HEK293 (cell line): ENCODE results near the gene FSTL4.
A peak's percentile ranks its signal among the peaks of the same experiment; 100 is the strongest.

ENCODE experiments used
- CTCF ChIA-PET: fragments of 350-600 bp; formaldehyde crosslinking; extraction: SDS; loops from one replicate; lab custom pipeline; 2021; ENCODE audit warnings: antibody characterized with exemption; lab: Yijun Ruan, JAX
- POLR2A ChIA-PET: fragments of 300-600 bp; formaldehyde crosslinking; extraction: SDS; loops from one replicate; lab custom pipeline; 2020; ENCODE audit warnings: antibody characterized with exemption, inconsistent platforms; lab: Yijun Ruan, JAX
- H3K27ac ChIP-seq: fragments of 200-500 bp; sonication (Bioruptor generic); 2 replicates; pipeline ENCODE4 v1.5.1; 2014; ENCODE audit warnings: low read depth, low read length, control low read depth, inconsistent platforms; ENCODE audit errors: extremely low read depth
- H3K36me3 ChIP-seq, 2 experiments: fragments of 200-500 bp in 1 of 2; sonication (Bioruptor generic) in 1 of 2; 1 replicate in 1 of 2; 2 replicates in 1 of 2; pipeline ENCODE4 v1.5.1; 2014 to 2017; ENCODE audit warnings: inconsistent platforms in 2 of 2, low read length in 2 of 2; ENCODE audit not compliant: control insufficient read depth in 2 of 2, insufficient read depth in 1 of 2
- H3K4me1 ChIP-seq: fragments of 200-500 bp; sonication (Bioruptor generic); 2 replicates; pipeline ENCODE4 v1.5.1; 2014; ENCODE audit warnings: mild to moderate bottlenecking, low read length, inconsistent platforms; ENCODE audit not compliant: control insufficient read depth, insufficient read depth
- H3K4me3 ChIP-seq: 2 replicates; pipeline ENCODE4 v1.5.1; 2011; ENCODE audit warnings: low read depth, mild to moderate bottlenecking, control low read depth, low read length, moderate library complexity
- H3K9me3 ChIP-seq: fragments of 200-500 bp; sonication (Bioruptor generic); 2 replicates; pipeline ENCODE4 v1.5.1; 2014; ENCODE audit warnings: low read depth, low read length, inconsistent platforms; ENCODE audit not compliant: control insufficient read depth, insufficient read depth
- CTCF ChIP-seq: fragments of 450-650 bp; formaldehyde crosslinking; IDR thresholded peaks from 2 replicates; pipeline ENCODE4 v1.5.1; 2016; ENCODE audit warnings: missing biosample characterization, missing genetic modification characterization
- YY1 ChIP-seq: fragments of 450-650 bp; formaldehyde crosslinking; IDR thresholded peaks from 2 replicates; pipeline ENCODE4 v1.5.1; 2018; ENCODE audit warnings: missing biosample characterization, missing genetic modification characterization
- ZBTB17 ChIP-seq: fragments of 450-650 bp; formaldehyde crosslinking; IDR thresholded peaks from 2 replicates; pipeline ENCODE4 v1.5.1; 2016; ENCODE audit warnings: missing biosample characterization, missing genetic modification characterization
- ZBTB44 ChIP-seq: fragments of 450-650 bp; IDR thresholded peaks from 2 replicates; pipeline ENCODE4 v1.5.1; 2018; ENCODE audit warnings: missing biosample characterization, mild to moderate bottlenecking, missing genetic modification characterization
- ZNF10 ChIP-seq: fragments of 450-650 bp; formaldehyde crosslinking; IDR thresholded peaks from 2 replicates; pipeline ENCODE4 v1.5.1; 2017; ENCODE audit warnings: missing biosample characterization, missing genetic modification characterization
- ZNF2 ChIP-seq: fragments of 450-650 bp; formaldehyde crosslinking; IDR thresholded peaks from 2 replicates; pipeline ENCODE4 v1.5.1; 2016; ENCODE audit warnings: missing biosample characterization, missing genetic modification characterization
- ZNF266 ChIP-seq: fragments of 450-650 bp; formaldehyde crosslinking; IDR thresholded peaks from 2 replicates; pipeline ENCODE4 v1.5.1; 2016; ENCODE audit warnings: missing biosample characterization, missing genetic modification characterization, low read depth
- ZNF398 ChIP-seq: fragments of 450-650 bp; formaldehyde crosslinking; IDR thresholded peaks from 2 replicates; pipeline ENCODE4 v1.5.1; 2017; ENCODE audit warnings: missing biosample characterization, missing genetic modification characterization
- ZNF48 ChIP-seq: fragments of 450-650 bp; formaldehyde crosslinking; IDR thresholded peaks from 2 replicates; pipeline ENCODE4 v1.5.1; 2016; ENCODE audit warnings: missing biosample characterization, missing genetic modification characterization
- ZNF518A ChIP-seq: fragments of 450-650 bp; formaldehyde crosslinking; conservative IDR thresholded peaks from 2 replicates; pipeline ENCODE4 v1.5.1; 2016; ENCODE audit warnings: low read depth, missing biosample characterization, missing genetic modification characterization
- ZNF544 ChIP-seq: fragments of 450-650 bp; formaldehyde crosslinking; IDR thresholded peaks from 2 replicates; pipeline ENCODE4 v1.5.0; 2017; ENCODE audit warnings: missing biosample characterization, missing genetic modification characterization
- ZNF645 ChIP-seq: fragments of 450-650 bp; formaldehyde crosslinking; IDR thresholded peaks from 2 replicates; pipeline ENCODE4; 2016; ENCODE audit warnings: missing biosample characterization, missing genetic modification characterization
- ZNF654 ChIP-seq: fragments of 450-650 bp; formaldehyde crosslinking; IDR thresholded peaks from 2 replicates; pipeline ENCODE4 v1.5.1; 2016; ENCODE audit warnings: low read depth, missing biosample characterization, missing genetic modification characterization
- TF ChIP-seq, protein P1 (sequence below): fragments of 450-650 bp; formaldehyde crosslinking; IDR thresholded peaks from 2 replicates; pipeline ENCODE4 v1.5.1; 2016; ENCODE audit warnings: missing biosample characterization, missing genetic modification characterization

Gene FSTL4

GRCh38 chr5:133460172-133460758, 152.1 kb downstream of the FSTL4 start:
- Histone ChIP-seq H3K27ac (no peak overlapping the region), H3K9me3 (no peaks in the 10 kb centered on the region), H3K4me1 (no peaks in the 10 kb centered on the region), H3K4me3 (no peak overlapping the region), H3K36me3 (no peaks in the 10 kb centered on the region)
- POLR2A ChIA-PET, result no interaction called here
- CTCF ChIA-PET, result interaction anchor here (0.5 to 3.4 kb wide), 23 partner anchors 8 to 425 kb away, joined by 3 to 16 read pairs (median 5); no protein-coding TSS in a partner anchor
- TF ChIP-seq ZNF645 (tag by site-specific recombination), result no peak
- TF ChIP-seq YY1 (tag by site-specific recombination), result no peak
- TF ChIP-seq ZBTB44 (tag by site-specific recombination), result no peak
- no peak for TF ChIP-seq ZNF48 (tag by site-specific recombination)
- TF ChIP-seq, protein P1, sequence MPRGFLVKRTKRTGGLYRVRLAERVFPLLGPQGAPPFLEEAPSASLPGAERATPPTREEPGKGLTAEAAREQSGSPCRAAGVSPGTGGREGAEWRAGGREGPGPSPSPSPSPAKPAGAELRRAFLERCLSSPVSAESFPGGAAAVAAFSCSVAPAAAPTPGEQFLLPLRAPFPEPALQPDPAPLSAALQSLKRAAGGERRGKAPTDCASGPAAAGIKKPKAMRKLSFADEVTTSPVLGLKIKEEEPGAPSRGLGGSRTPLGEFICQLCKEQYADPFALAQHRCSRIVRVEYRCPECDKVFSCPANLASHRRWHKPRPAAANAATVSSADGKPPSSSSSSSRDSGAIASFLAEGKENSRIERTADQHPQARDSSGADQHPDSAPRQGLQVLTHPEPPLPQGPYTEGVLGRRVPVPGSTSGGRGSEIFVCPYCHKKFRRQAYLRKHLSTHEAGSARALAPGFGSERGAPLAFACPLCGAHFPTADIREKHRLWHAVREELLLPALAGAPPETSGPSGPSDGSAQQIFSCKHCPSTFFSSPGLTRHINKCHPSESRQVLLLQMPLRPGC (tag by site-specific recombination), result no peak
- TF ChIP-seq ZNF544, result no peak
- no peak for TF ChIP-seq ZNF266 (tag by site-specific recombination)
- no peak for TF ChIP-seq ZNF518A
- TF ChIP-seq ZNF10 (tag by site-specific recombination), result no peak
- TF ChIP-seq CTCF, result peak; percentile 46; the same call in 1 of the 2 replicates
- TF ChIP-seq ZNF654 (tag by site-specific recombination), result peak; percentile 61
- TF ChIP-seq ZBTB17, result no peak
- TF ChIP-seq ZNF398 (tag by site-specific recombination), result no peak
- TF ChIP-seq ZNF2 (tag by site-specific recombination), result peak; percentile 98
- TF ChIP-seq, all 188 proteins: peak for 3
